ENCODE data around the gene CIC.

GRCh38 chr19:42287827-42288107, 18.7 kb downstream of the CIC start:
- TF ChIP-seq CTCF (IDR thresholded peaks at IDR 0.05; ENCODE audit: low read depth, low read length) (no peak), EZH2phosphoT487 (IDR thresholded peaks at IDR 0.05; ENCODE audit: low read depth) (no peak)

Measured in OCI-LY3 (cell line).